K562 (cell line): ENCODE data around the gene PDE2A. TPM values are rescaled to one million over a fixed set of nuclear protein-coding genes. Genes with fewer than 3 reads are reported as not detected.

Experiments used
- ATAC-seq: fragments of 200-7000 bp; cut with Tn5 transposase; 3 replicates; pipeline ENCODE4 v1.9.1; 2020; ENCODE audit warnings: moderate library complexity
- BruUV-seq: library from RNA; stranded (reverse); fragments of 400-500 nt; replicated peaks from 2 replicates; lab custom pipeline; 2021; lab: Mats Ljungman, UMichigan
- CTCF ChIA-PET: fragments of 300-600 bp; formaldehyde crosslinking; extraction: SDS; loops from one replicate; lab custom pipeline; 2021; ENCODE audit warnings: low intra/inter-chr PET ratio; lab: Yijun Ruan, JAX
- POLR2A ChIA-PET: fragments of 300-600, 350-650 bp; sonication (Branson Sonifier 250); formaldehyde crosslinking; extraction: SDS; loops from one replicate; lab custom pipeline; 2021; ENCODE audit warnings: antibody characterized with exemption, inconsistent platforms; lab: Yijun Ruan, JAX
- DNase-seq, 4 experiments: peaks; one replicate each; pipeline versions ENCODE4 v3.0.0 to v3.0.0-alpha.2; 2011 to 2018; ENCODE audit warnings: low spot score in 3 of 4, mixed read lengths in 3 of 4; ENCODE audit errors: extremely low read depth in 1 of 4
- FAIRE-seq: peaks from 2 replicates; lab custom pipeline; 2011; peaks lifted over from hg19 to GRCh38; lab: Jason Lieb, UNC
- H2AFZ ChIP-seq: 2 replicates; pipeline ENCODE4 v1.6.0; 2011; ENCODE audit warnings: low read depth, low read length, control low read depth, inconsistent platforms
- H3K27ac ChIP-seq: fragments of 200-600 bp; 3 replicates; pipeline ENCODE4 v1.8.0; 2011; ENCODE audit warnings: low read depth, mild to moderate bottlenecking, control low read depth, inconsistent platforms, low read length, moderate library complexity, mixed read lengths; ENCODE audit errors: extremely low read depth
- H3K27me3 ChIP-seq, 2 experiments: fragments of 300-600 bp in 1 of 2; 2 replicates in 1 of 2; 3 replicates in 1 of 2; pipeline versions ENCODE4 v1.6.0 to v1.8.0; 2011; ENCODE audit warnings: inconsistent platforms in 2 of 2, low read length in 2 of 2, mild to moderate bottlenecking in 1 of 2, mixed read lengths in 1 of 2, moderate library complexity in 1 of 2; ENCODE audit not compliant: control insufficient read depth in 2 of 2, insufficient read depth in 2 of 2
- H3K36me3 ChIP-seq: fragments of 300-600 bp; 3 replicates; pipeline ENCODE4 v1.8.0; 2011; ENCODE audit warnings: mild to moderate bottlenecking, low read length, inconsistent platforms; ENCODE audit not compliant: control insufficient read depth, insufficient read depth
- H3K4me1 ChIP-seq, 2 experiments: fragments of 200-600 bp in 1 of 2; replicated peaks in 1 of 2; 2 replicates in 1 of 2; 3 replicates in 1 of 2; pipeline versions ENCODE4 v1.5.1 to v1.8.0; 2011; ENCODE audit warnings: inconsistent platforms in 2 of 2, low read length in 2 of 2, mild to moderate bottlenecking in 1 of 2, mixed read lengths in 1 of 2, moderate library complexity in 1 of 2; ENCODE audit not compliant: control insufficient read depth in 2 of 2, insufficient read depth in 2 of 2
- H3K4me2 ChIP-seq: 2 replicates; pipeline ENCODE4 v1.6.1; 2011; ENCODE audit warnings: low read length, control low read depth, inconsistent platforms, mixed read lengths; ENCODE audit not compliant: insufficient read depth
- H3K4me3 ChIP-seq: fragments of 200-600 bp; sonication (generic), shearing (Covaris generic); 2 replicates; pipeline ENCODE4 v1.5.1; 2016; ENCODE audit warnings: control low read depth, inconsistent platforms
- H3K79me2 ChIP-seq: fragments of 200-600 bp; 3 replicates; pipeline ENCODE4 v1.8.0; 2011; ENCODE audit warnings: low read length, inconsistent platforms; ENCODE audit not compliant: control insufficient read depth, insufficient read depth
- H3K9ac ChIP-seq, 2 experiments: 2 replicates each; pipeline versions ENCODE4 v1.6.0 to v1.6.1; 2011; ENCODE audit warnings: low read depth in 2 of 2, low read length in 2 of 2, control low read depth in 1 of 2, inconsistent platforms in 1 of 2, mild to moderate bottlenecking in 1 of 2, mixed read lengths in 1 of 2; ENCODE audit not compliant: insufficient read depth in 1 of 2
- H3K9me1 ChIP-seq: one replicate; pipeline ENCODE4 v1.6.0; 2011; ENCODE audit warnings: inconsistent platforms, mild to moderate bottlenecking, low read length, moderate library complexity; ENCODE audit not compliant: control insufficient read depth, insufficient read depth
- H3K9me3 ChIP-seq: replicated peaks from 2 replicates; pipeline ENCODE4 v1.5.1; 2011; ENCODE audit warnings: low read depth, low read length, inconsistent platforms; ENCODE audit not compliant: control insufficient read depth, insufficient read depth
- H4K20me1 ChIP-seq: replicated peaks from 2 replicates; pipeline ENCODE4 v1.6.1; 2011; ENCODE audit warnings: low read length, inconsistent platforms, mixed read lengths; ENCODE audit not compliant: control insufficient read depth, insufficient read depth
- EP400 ChIP-seq: fragments of 450-650 bp; IDR thresholded peaks from 2 replicates; pipeline ENCODE4 v1.6.1; 2017; ENCODE audit warnings: antibody characterized with exemption, mild to moderate bottlenecking, moderate library complexity
- GTF2E2 ChIP-seq: fragments of 200-800 bp; sonication (Bioruptor generic); IDR thresholded peaks from 2 replicates; pipeline ENCODE4 v1.6.1; 2016; ENCODE audit warnings: missing genetic modification characterization, missing compliant biosample characterization
- KLF13 ChIP-seq: fragments of 450-650 bp; IDR thresholded peaks from 2 replicates; pipeline ENCODE4 v1.6.1; 2016; ENCODE audit warnings: missing genetic modification characterization, low read depth, mild to moderate bottlenecking, missing compliant biosample characterization, moderate library complexity, borderline replicate concordance
- POLR2B ChIP-seq: fragments of 450-650 bp; IDR thresholded peaks from 2 replicates; pipeline ENCODE4 v1.6.1; 2018; ENCODE audit warnings: low read depth; ENCODE audit not compliant: partially characterized antibody
- SLC30A9 ChIP-seq: fragments of 250-450 bp; sonication (Bioruptor Pico); IDR thresholded peaks from 2 replicates; pipeline ENCODE4 v1.8.0; 2022; ENCODE audit warnings: mild to moderate bottlenecking, moderate library complexity
- SP2 ChIP-seq: IDR thresholded peaks from 2 replicates; pipeline ENCODE4 v1.6.1; 2011; ENCODE audit warnings: mild to moderate bottlenecking, low read depth, low read length, moderate library complexity; ENCODE audit not compliant: poor library complexity, severe bottlenecking; ENCODE audit errors: extremely low read depth
- TAF15 ChIP-seq: fragments of 200-400 bp; formaldehyde crosslinking; IDR thresholded peaks from 2 replicates; pipeline ENCODE4 v1.6.1; 2017; ENCODE audit warnings: mild to moderate bottlenecking, low read depth, low read length, moderate library complexity
- TAL1 ChIP-seq: fragments of 450-650 bp; IDR thresholded peaks from 2 replicates; pipeline ENCODE4 v1.6.1; 2016; ENCODE audit warnings: mild to moderate bottlenecking
- TCF15 ChIP-seq: fragments of 250-450 bp; sonication (Bioruptor Pico); IDR thresholded peaks from 2 replicates; pipeline ENCODE4 v1.8.0; 2022; ENCODE audit warnings: moderate library complexity, mild to moderate bottlenecking, inconsistent platforms
- TFAM ChIP-seq: fragments of 250-450 bp; sonication (Bioruptor Pico); conservative IDR thresholded peaks from 2 replicates; pipeline ENCODE4 v1.5.0; 2021; ENCODE audit warnings: mild to moderate bottlenecking, moderate library complexity
- THRAP3 ChIP-seq: fragments of 450-650 bp; IDR thresholded peaks from 2 replicates; pipeline ENCODE4 v1.6.1; 2016; ENCODE audit warnings: mild to moderate bottlenecking, inconsistent platforms, borderline replicate concordance
- TRIM25 ChIP-seq: fragments of 450-650 bp; IDR thresholded peaks from 2 replicates; pipeline ENCODE4 v1.7.0; 2016; ENCODE audit warnings: borderline replicate concordance
- TRIM28 ChIP-seq: fragments of 450-650 bp; IDR thresholded peaks from 2 replicates; pipeline ENCODE4 v1.6.1; 2017
- YBX1 ChIP-seq: fragments of 450-650 bp; IDR thresholded peaks from 2 replicates; pipeline ENCODE4 v1.7.1; 2016; ENCODE audit warnings: mild to moderate bottlenecking
- ZBED1 ChIP-seq: IDR thresholded peaks from 2 replicates; pipeline ENCODE4 v1.6.1; 2014
- ZBTB33 ChIP-seq: sonication (generic); formaldehyde crosslinking; IDR thresholded peaks from 2 replicates; pipeline ENCODE4 v1.8.1; 2023; ENCODE audit warnings: mild to moderate bottlenecking, missing genetic modification reagents
- ZKSCAN3 ChIP-seq: fragments of 250-450 bp; sonication (Bioruptor Pico); IDR thresholded peaks from 2 replicates; pipeline ENCODE4 v1.4.0; 2020
- ZNF224 ChIP-seq: sonication (generic); formaldehyde crosslinking; IDR thresholded peaks from 2 replicates; pipeline ENCODE4 v1.8.0; 2022; ENCODE audit warnings: mild to moderate bottlenecking, missing genetic modification reagents
- WGBS: fragments of 100-300 bp; shearing (Covaris generic); methylation state at CpG from one replicate; pipeline ENCODE4 v1.1.6; 2016; ENCODE audit warnings: low coverage, mixed read lengths; ENCODE audit not compliant: insufficient coverage; ENCODE audit errors: missing lambda C conversion rate; 5-methylcytosine and 5-hydroxymethylcytosine counted together
- in situ Hi-C: fragments of 300-500 bp; cut with MboI; formaldehyde crosslinking; loops from 4 replicates; pipeline ENCODE4 v1.15.0; 2018; ENCODE audit warnings: inconsistent platforms, mixed read lengths
- intact Hi-C: fragments of 100-400 bp; cut with micrococcal nuclease; formaldehyde crosslinking; loops from 2 replicates; pipeline ENCODE4 v1.14.2; 2022
- polyA plus RNA-seq, 8 experiments: library from polyadenylated mRNA; depleted of rRNA in 4 of 8; stranded (reverse) in 5 of 8; unstranded in 3 of 8; fragments of >200 nt; fragmentation: Nextera tagmentation in 2 of 8; fragmentation: Illumina TruSeq in 1 of 8; extraction: Ambion mirVana in 2 of 8; extraction: Trizol in 1 of 8; gene quantifications; 2 replicates each; pipeline versions ENCODE4 v1.2.1 to v1.2.3, GENCODE V29; 2011 to 2014; ENCODE audit warnings: inconsistent platforms in 1 of 8, missing spikeins in 1 of 8
- total RNA-seq, 7 experiments: library from RNA; depleted of rRNA in 6 of 7; stranded (reverse); fragments of >200 nt in 6 of 7; fragmentation: Illumina TruSeq in 2 of 7; extraction: Trizol in 2 of 7; gene quantifications; 2 replicates each; pipeline versions ENCODE4 v1.2.1 to v1.2.3, GENCODE V29; 2011 to 2021; ENCODE audit warnings: low replicate concordance in 1 of 7
- TF ChIP-seq, protein P1 (sequence below): sonication (generic); formaldehyde crosslinking; IDR thresholded peaks from 2 replicates; pipeline ENCODE4 v1.8.1; 2023; ENCODE audit warnings: mild to moderate bottlenecking, missing genetic modification reagents

The PDE2A gene
- total and polyA plus RNA-seq, 9 of the 15 experiments (the other 6 are each of a cell fraction or from before 2014, with no cell fraction given), result 0.07 to 15.2 (median 1.6) TPM; not detected in 1

DNA sequence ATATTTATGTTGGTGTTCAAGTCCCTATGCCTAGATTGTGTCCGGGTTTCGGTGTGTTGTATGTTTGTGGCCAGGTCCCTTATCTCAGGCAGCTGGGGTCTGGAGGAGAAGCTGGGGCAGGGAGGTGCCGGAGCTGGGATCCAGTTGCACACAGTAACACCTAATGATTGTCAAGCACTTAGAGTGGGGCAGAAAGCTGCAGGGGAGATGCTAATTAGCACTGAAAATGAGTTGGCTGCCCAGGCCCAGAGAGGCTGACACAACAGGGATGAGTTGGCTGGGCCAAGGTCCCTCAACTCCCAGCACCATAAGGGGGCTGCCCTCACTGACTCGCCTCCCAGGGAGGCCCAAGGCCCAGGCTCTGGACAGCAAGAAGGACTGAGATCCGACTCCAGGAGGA lies 12.2 kb downstream of the PDE2A start:
- in situ Hi-C loops, result no loop called here
- no peak for FAIRE-seq
- H3K9me1 ChIP-seq, result no peaks in the 10 kb centered on the region
- TF ChIP-seq ZBED1, result no peak
- TF ChIP-seq, protein P1, sequence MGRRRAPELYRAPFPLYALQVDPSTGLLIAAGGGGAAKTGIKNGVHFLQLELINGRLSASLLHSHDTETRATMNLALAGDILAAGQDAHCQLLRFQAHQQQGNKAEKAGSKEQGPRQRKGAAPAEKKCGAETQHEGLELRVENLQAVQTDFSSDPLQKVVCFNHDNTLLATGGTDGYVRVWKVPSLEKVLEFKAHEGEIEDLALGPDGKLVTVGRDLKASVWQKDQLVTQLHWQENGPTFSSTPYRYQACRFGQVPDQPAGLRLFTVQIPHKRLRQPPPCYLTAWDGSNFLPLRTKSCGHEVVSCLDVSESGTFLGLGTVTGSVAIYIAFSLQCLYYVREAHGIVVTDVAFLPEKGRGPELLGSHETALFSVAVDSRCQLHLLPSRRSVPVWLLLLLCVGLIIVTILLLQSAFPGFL (CRISPR knock-in tag), result no peak
- no peak for TF ChIP-seq GTF2E2 (tag)
- no peak for TF ChIP-seq POLR2B
- TF ChIP-seq TCF15 (CRISPR knock-in tag), result no peak
- TF ChIP-seq TAL1, result no peak
- TF ChIP-seq TRIM25, result no peak
- TF ChIP-seq EP400, result no peak
- no peak for TF ChIP-seq TFAM
- TF ChIP-seq SP2, result no peak
- no peak for TF ChIP-seq YBX1
- TF ChIP-seq KLF13 (tag), result no peak
- no peak for TF ChIP-seq ZKSCAN3 (CRISPR knock-in tag)
- TF ChIP-seq TRIM28, result no peak
- TF ChIP-seq ZNF224 (CRISPR knock-in tag), result no peak
- no peak for TF ChIP-seq ZBTB33 (CRISPR knock-in tag)
- TF ChIP-seq TAF15, result no peak
- TF ChIP-seq THRAP3, result no peak
- no peak for TF ChIP-seq SLC30A9 (CRISPR knock-in tag)

More for the DNA sequence above, 12.2 kb downstream of the PDE2A start:
- no peaks in the 10 kb centered on the region; a peak in 1 of 5 replicates for H3K4me1 ChIP-seq
- H3K4me2 ChIP-seq, result no peak overlapping the region
- POLR2A ChIA-PET, result no interaction called here
- H4K20me1 ChIP-seq, result peaks cover 7% of the 10 kb centered on the region
- H3K27ac ChIP-seq, result no peak overlapping the region
- 0% methylated on average over 5 of the region's 5 CpGs for WGBS
- no peak overlapping the region for H3K4me3 ChIP-seq
- no peak overlapping the region for H3K9ac ChIP-seq
- H3K36me3 ChIP-seq, result no peaks in the 10 kb centered on the region
- CTCF ChIA-PET, result no interaction called here
- no peaks in the 10 kb centered on the region for H3K9me3 ChIP-seq
- ATAC-seq, result no peak
- H3K79me2 ChIP-seq, result no peaks in the 10 kb centered on the region
- intact Hi-C loops, result no loop called here
- no peak for DNase-seq
- BruUV-seq, result no TSS peak
- H2AFZ ChIP-seq, result no peak overlapping the region
- peaks cover 21 to 53% of the 10 kb centered on the region in 2 experiments for H3K27me3 ChIP-seq
